ENCODE results near the gene GMPPA. TPM values are rescaled to one million over a fixed set of nuclear protein-coding genes. Genes with fewer than 3 reads are reported as not detected.

Gene GMPPA
- total RNA-seq, 2 donors from 2014 or later = 36.9 to 38.2 TPM

DNA sequence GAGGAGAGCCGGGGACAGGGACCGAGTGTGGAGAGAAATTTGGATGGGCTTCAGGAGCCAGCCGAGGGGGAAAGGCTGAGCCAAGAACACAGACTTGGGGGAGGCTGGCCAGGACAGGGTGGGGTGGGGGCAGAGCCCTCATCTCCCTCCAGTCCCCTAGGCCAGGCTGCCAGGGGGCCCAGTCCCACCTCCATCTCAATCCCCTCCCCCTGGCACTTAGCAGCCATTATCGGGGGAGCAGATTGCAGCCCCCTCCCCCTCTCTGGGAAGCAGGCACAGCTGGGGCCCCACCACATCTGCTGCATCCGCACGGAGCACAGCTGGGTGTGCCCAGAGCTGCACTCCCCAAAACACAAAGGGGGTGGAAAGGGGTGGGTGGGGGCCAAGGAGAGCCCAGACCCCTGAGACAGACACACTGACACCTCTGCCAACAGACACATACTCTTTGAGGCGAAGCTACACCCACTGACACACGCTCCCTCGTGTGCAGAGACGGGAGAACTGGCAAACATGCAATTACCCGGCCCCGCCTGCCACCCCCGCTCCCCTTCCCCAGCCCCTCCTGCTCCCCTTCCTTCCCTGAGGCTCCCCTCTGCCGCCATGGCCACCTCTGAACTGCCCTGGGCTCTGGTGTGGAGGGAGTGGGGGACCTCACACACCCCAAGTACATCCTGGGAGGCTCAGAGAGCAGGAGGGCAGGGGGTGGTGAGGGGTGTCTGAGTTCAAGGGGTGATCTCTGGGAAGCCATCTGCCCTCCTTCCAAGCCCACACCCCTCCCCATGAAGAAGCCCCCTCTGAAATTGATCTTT lies 10.5 kb downstream of the GMPPA start:
- peak; percentile 57 for DNase-seq
- peaks cover 9% of the 10 kb centered on the region for H3K4me1 ChIP-seq (ENCODE audit: control insufficient read depth, insufficient read depth, low read length)
- WGBS, 2 experiments (ENCODE audit: insufficient coverage in 1 of 2, insufficient read length in 1 of 2) = 38 to 53% methylated on average over 5 to 13 of the region's 14 CpGs
- H3K27me3 Mint-ChIP-seq (ENCODE audit: insufficient read depth) = peaks cover 44% of the 10 kb centered on the region
- peaks cover 33% of the 10 kb centered on the region for H3K4me1 Mint-ChIP-seq
- peaks cover 3% of the 10 kb centered on the region for H3K9me3 Mint-ChIP-seq
- peaks cover 5% of the 10 kb centered on the region for H3K36me3 ChIP-seq (ENCODE audit: control insufficient read depth, insufficient read depth, low read length)
- peaks cover 10% of the 10 kb centered on the region for H3K36me3 Mint-ChIP-seq (ENCODE audit: low read depth)
- no peak overlapping the region for H3K9ac ChIP-seq (ENCODE audit: extremely low read depth, low read length, poor library complexity, severe bottlenecking)
- peak overlapping the region; percentile 48 for H3K27ac Mint-ChIP-seq
- peaks cover 23% of the 10 kb centered on the region for H3K27me3 ChIP-seq (ENCODE audit: control insufficient read depth, insufficient read depth, low read length, poor library complexity, severe bottlenecking)
- peak overlapping the region; percentile 60 for H3K4me3 Mint-ChIP-seq
- no peak for TF ChIP-seq CTCF (conservative IDR thresholded peaks at IDR 0.05)
- peak overlapping the region; percentile 80 for H3K4me3 ChIP-seq (ENCODE audit: low read length)
- no peaks in the 10 kb centered on the region for H3K9me3 ChIP-seq (ENCODE audit: control insufficient read depth, low read length)
- H3K27ac ChIP-seq (ENCODE audit: low read depth, low read length) = no peak overlapping the region

GRCh38 chr2:219509780-219510511 lies 11.3 kb downstream of the GMPPA start:
- H3K36me3 ChIP-seq (ENCODE audit: control insufficient read depth, insufficient read depth, low read length) = peaks cover 5% of the 10 kb centered on the region
- WGBS, 2 experiments (ENCODE audit: insufficient coverage in 1 of 2, insufficient read length in 1 of 2) = 6% methylated on average over 14 to 26 of the region's 26 CpGs
- peak; percentile 84 for TF ChIP-seq CTCF (conservative IDR thresholded peaks at IDR 0.05)
- peak; percentile 93 for DNase-seq
- Mint-ChIP-seq H3K9me3 (peaks cover 3% of the 10 kb centered on the region), H3K36me3 (ENCODE audit: low read depth) (peaks cover 4% of the 10 kb centered on the region), H3K27ac (peak overlapping the region; percentile 48), H3K4me1 (peaks cover 34% of the 10 kb centered on the region), H3K4me3 (peak overlapping the region; percentile 60), H3K27me3 (ENCODE audit: insufficient read depth) (peaks cover 50% of the 10 kb centered on the region)
- H3K27ac ChIP-seq (ENCODE audit: low read depth, low read length) = no peak overlapping the region
- H3K4me1 ChIP-seq (ENCODE audit: control insufficient read depth, insufficient read depth, low read length) = peaks cover 9% of the 10 kb centered on the region
- H3K4me3 ChIP-seq (ENCODE audit: low read length) = peak overlapping the region; percentile 80
- no peaks in the 10 kb centered on the region for H3K9me3 ChIP-seq (ENCODE audit: control insufficient read depth, low read length)
- no peak overlapping the region for H3K9ac ChIP-seq (ENCODE audit: extremely low read depth, low read length, poor library complexity, severe bottlenecking)
- H3K27me3 ChIP-seq (ENCODE audit: control insufficient read depth, insufficient read depth, low read length, poor library complexity, severe bottlenecking) = peaks cover 31% of the 10 kb centered on the region

DNA sequence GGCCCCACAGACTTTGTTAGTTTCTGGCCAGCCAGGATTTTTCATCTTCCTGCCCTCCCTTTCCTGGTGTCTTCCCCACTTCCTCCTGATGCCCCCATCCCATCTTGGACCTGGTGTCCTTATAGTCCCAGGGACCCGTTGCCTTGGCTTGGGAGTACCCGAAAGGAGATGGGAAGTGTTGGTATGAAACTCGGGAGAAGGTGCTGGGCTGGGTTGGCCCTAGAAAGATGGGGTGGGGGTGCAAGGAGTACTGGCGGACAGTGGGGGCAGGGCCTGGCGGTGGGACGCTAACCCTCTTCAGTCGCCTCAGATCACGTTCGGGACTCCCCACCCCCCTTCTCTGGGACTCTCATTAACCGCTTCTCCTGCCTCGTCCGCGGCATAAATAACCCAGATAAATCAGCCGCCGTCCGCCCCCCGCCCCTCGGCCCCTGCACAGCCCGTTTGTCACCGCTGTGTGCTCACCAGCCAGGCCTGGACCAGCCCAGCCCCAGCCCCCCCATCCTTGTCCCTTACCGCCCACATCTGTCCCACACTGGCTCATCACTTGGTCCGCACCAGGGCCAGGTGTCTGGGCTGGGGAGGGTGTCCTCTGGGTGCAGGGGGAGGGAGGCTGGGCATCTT lies 11.9 kb downstream of the GMPPA start:
- H3K4me3 Mint-ChIP-seq = peak overlapping the region; percentile 60
- H3K36me3 Mint-ChIP-seq (ENCODE audit: low read depth) = no peaks in the 10 kb centered on the region
- peaks cover 57% of the 10 kb centered on the region for H3K27me3 Mint-ChIP-seq (ENCODE audit: insufficient read depth)
- H3K36me3 ChIP-seq (ENCODE audit: control insufficient read depth, insufficient read depth, low read length) = peaks cover 5% of the 10 kb centered on the region
- no peak overlapping the region for H3K9ac ChIP-seq (ENCODE audit: extremely low read depth, low read length, poor library complexity, severe bottlenecking)
- H3K9me3 Mint-ChIP-seq = peaks cover 3% of the 10 kb centered on the region
- peaks cover 38% of the 10 kb centered on the region for H3K27me3 ChIP-seq (ENCODE audit: control insufficient read depth, insufficient read depth, low read length, poor library complexity, severe bottlenecking)
- H3K4me1 ChIP-seq (ENCODE audit: control insufficient read depth, insufficient read depth, low read length) = peaks cover 9% of the 10 kb centered on the region
- H3K4me1 Mint-ChIP-seq = peaks cover 34% of the 10 kb centered on the region
- H3K27ac ChIP-seq (ENCODE audit: low read depth, low read length) = no peak overlapping the region
- no peak overlapping the region for H3K27ac Mint-ChIP-seq
- 72 to 77% methylated on average over 5 to 22 of the region's 22 CpGs for WGBS, 2 experiments (ENCODE audit: insufficient coverage in 1 of 2, insufficient read length in 1 of 2)
- no peak for DNase-seq
- no peak for TF ChIP-seq CTCF (conservative IDR thresholded peaks at IDR 0.05)
- H3K9me3 ChIP-seq (ENCODE audit: control insufficient read depth, low read length) = no peaks in the 10 kb centered on the region
- no peak overlapping the region for H3K4me3 ChIP-seq (ENCODE audit: low read length)

Data from endodermal cell (in vitro differentiated cells).